HG02973 (cell line): ENCODE data around the gene FRMD6.
"Not testable (repeated sequence)": the region's sequence is repeated elsewhere in the genome, so short reads cannot be mapped to it uniquely, and the experiment has no call there.

ENCODE experiments used
- ATAC-seq: cut with Tn5 transposase; IDR thresholded peaks from one replicate; pipeline ENCODE4 v1.9.1; 2021; ENCODE audit warnings: moderate library complexity; ENCODE audit not compliant: unreplicated experiment

The FRMD6 gene

DNA sequence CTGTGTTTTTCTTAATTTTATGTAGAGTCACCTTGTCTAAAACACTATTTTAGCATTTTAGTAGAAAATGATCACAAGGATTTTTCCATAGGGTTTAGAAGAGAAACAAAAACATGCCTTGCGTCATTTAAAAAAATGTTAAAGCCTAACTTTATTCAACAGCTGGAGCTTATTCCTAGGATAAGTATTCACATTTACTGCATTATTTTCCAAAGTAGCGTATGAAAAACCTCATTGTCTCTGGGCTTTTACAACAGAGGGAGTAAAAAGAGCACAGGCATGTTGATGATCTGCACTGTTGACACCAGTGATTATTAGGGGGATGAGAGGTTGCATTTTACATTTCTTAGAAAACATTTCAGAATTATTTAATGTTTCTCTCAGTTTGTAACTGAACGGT is 66.1 kb downstream of the FRMD6 start:
- no peak for ATAC-seq

DNA sequence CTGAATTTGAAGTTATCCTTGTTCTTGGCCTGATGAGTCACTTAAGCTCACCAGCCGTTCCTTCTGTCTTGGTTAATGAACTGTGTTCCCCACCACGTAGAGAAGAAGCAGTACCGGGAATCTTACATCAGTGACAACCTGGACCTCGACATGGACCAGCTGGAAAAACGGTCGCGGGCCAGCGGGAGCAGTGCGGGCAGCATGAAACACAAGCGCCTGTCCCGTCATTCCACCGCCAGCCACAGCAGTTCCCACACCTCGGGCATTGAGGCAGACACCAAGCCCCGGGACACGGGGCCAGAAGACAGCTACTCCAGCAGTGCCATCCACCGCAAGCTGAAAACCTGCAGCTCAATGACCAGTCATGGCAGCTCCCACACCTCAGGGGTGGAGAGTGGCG is 68.2 kb downstream of the FRMD6 start:
- no peak for ATAC-seq

DNA sequence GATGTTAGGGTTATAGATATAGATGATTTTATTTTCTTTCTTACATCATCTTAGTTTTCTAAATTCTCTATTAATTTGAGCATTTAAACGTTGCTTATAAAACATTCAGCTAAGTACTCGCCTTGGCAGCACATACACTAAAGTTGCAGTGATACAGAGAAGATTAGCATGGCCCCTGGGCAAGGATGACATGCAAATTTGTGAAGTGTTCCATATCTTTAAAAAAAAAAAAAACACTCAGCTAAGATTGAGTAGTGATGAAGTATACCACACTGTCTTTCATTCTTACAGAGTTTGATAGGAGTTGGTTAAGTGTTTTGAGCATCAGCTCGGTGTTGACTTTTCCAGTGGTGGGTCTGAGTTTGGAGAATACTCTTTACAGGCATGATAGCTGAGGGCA is 72.3 kb downstream of the FRMD6 start:
- ATAC-seq = no peak

DNA sequence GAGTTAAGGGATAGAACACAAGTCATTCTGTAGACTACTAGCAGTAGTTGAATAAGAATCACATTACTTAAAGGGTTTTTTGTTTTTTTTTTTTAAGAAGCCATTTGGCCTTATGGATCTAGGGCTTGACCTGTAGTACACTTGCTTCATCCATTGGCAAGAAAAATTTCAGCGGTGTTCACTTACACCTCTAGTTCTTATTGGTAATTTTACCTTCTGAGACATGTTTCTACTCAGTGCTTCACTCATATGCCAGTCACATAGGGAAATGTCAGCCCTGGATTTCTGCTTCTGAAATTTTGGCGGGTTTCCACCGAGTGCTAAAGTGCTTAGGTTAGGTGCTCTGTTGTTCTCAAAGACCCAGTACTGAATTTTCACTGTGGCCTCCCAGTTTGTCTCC is 72.9 kb downstream of the FRMD6 start:
- ATAC-seq = no peak

GRCh38 chr14:51725061-51725460 is 73.4 kb downstream of the FRMD6 start:
- ATAC-seq = no peak

- ATAC-seq = no peak
These were observed 74.6 kb downstream of the FRMD6 start for GRCh38 chr14:51726166-51726899.

DNA sequence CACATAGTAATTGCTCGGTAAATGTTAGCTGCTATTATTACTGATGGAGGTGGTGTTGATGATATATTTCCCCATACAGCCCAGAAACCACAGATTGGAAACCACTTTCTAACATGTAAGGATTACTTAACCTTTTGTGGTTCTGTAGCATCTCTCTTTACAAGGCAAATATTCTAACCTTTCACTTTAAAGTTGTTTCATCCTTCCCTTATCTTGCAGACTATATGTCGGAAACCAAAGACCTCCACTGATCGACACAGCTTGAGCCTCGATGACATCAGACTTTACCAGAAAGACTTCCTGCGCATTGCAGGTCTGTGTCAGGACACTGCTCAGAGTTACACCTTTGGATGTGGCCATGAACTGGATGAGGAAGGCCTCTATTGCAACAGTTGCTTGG is 75.8 kb downstream of the FRMD6 start:
- no peak for ATAC-seq

DNA sequence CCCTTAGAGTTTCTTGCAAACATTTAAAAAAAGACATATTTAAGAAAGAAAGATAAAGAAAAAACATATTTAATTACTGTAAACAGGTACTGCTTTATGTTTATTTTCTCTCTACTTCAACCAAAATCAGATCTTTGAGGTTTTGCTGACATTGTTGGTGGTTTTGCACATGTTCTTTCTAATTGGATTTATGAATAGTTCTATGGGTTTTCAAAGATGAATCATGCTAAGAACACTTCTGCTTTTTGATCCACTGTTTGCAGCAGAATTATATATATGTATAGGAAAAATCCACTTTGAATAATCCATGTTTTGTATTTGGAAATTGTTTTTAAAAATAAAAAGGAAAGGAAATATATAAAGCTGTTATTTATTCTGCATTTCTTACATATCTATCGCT is 78.4 kb downstream of the FRMD6 start:
- ATAC-seq = no peak

- no peak for ATAC-seq
These were observed 79.0 kb downstream of the FRMD6 start for GRCh38 chr14:51730684-51731083.

GRCh38 chr14:51732494-51733112 is 80.9 kb downstream of the FRMD6 start:
- no peak for ATAC-seq

DNA sequence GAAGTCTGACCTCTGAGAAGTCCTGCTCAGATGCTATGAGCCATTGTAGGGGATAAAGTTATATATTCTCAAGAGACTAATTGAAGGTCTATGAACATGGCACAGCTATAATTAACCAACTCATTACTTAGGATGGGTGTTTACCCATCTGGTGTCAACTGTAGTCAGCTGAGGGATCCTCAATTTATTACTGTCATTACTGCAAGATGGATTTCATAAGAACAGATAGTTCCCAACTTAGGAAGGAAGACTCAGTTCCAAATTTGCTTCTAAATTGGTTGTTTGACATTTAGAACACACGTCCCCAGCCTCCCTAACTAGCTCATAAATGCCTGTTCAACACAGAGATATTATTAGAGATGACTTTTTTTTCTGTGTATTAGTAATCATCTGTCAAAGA is 81.4 kb downstream of the FRMD6 start:
- ATAC-seq = no peak

- ATAC-seq = no peak
These were observed 84.1 kb downstream of the FRMD6 start for GRCh38 chr14:51735851-51736250.

- ATAC-seq = no peak
These were observed 87.0 kb downstream of the FRMD6 start for GRCh38 chr14:51738754-51739153.

- no peak for ATAC-seq
These were observed 91.9 kb downstream of the FRMD6 start for GRCh38 chr14:51743588-51744000.

- ATAC-seq = no peak
These were observed 92.8 kb downstream of the FRMD6 start for GRCh38 chr14:51744372-51745130.

GRCh38 chr14:51746823-51747222 is 95.1 kb downstream of the FRMD6 start:
- not testable (repeated sequence) for ATAC-seq

DNA sequence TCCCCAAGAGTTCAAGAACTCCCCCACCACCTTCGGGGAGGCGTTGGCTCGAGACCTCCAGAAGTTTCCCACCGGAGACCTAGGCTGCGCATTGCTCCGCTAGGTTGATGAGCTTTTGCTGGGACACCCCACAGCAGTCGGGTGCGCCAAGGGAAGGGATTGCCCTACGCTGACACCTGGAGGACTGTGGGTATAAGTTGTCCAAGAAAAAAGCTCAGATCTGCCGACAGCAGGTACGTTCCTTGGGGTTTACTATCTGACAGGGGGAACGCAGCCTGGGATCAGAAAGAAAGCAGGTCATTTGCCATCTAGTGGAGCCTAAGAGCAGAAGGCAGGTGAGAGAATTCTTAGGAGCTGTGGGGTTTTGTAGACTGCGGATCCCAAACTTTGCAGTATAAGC is 98.8 kb downstream of the FRMD6 start:
- ATAC-seq = no peak

DNA sequence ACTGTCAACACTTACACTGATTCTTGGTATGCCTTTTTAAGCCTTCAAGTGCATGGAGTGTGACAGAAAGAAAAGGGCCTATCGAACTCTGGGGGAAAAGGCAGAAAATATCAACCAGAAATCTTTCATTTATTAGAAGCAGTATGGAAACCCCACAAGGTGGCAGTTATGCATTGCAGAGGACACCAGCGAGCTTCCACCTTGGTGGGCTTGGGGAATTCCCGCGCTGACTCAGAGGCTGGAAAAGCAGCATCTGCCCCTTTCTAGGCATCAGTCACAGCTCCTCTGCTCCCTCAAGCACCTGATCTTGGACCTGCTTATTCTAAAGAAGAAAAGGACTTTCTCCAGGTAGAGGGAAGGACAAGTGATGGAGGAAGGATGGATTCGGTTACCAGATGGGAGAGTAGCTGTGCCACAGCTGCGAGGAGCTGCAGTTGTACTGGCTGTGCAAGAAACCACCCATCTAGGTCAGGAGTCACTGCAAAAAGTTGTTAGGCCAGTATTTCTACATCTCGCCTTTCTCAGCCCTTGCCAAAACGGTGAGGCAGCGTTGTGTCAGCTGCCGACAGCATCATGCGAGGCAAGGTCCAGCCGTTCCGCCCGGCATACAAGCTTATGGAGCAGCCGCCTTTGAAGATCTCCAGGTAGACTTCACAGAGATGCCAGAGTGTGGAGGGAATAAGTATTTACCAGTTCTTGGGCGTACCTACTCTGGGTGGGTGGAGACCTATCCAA is 100.1 kb downstream of the FRMD6 start:
- ATAC-seq = not testable (repeated sequence)

DNA sequence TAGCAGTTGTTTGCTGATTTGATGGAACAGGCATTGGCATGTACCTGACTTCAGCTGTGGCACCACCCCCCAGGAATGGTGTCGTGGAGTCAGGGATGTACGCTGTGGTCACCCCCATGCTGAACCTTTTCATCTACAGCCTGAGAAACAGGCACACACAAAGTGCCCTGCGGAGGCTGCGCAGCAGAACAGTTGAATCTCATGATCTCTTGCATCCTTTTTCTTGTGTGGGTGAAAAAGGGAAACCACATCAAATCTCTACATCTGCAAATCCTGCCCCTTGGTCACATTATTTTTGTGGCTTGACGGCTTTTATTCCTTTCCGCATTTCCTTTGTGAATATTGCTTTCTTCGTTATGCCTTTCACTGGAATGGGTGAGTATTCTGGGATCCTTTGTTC is 106.0 kb downstream of the FRMD6 start:
- ATAC-seq = not testable (repeated sequence)

DNA sequence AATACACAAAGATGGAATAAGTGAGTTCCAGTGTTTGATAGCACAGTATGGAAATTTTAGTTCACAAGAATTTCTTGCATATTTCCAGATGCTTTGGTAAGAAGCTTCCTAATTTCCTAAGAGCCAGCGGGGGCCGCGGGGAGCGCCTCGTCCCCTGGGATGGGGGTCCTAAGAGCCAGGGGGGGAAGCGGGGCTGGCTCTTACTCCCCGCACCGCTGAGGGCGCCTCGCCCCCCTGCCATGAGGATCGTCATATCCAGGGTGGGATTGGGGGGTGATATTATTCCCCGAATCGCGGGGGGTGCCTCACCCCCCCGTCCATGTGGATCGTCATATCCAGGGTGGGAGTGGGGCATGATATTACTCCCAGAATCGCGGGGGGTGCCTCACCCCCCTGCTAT is 108.2 kb downstream of the FRMD6 start:
- ATAC-seq = no peak

DNA sequence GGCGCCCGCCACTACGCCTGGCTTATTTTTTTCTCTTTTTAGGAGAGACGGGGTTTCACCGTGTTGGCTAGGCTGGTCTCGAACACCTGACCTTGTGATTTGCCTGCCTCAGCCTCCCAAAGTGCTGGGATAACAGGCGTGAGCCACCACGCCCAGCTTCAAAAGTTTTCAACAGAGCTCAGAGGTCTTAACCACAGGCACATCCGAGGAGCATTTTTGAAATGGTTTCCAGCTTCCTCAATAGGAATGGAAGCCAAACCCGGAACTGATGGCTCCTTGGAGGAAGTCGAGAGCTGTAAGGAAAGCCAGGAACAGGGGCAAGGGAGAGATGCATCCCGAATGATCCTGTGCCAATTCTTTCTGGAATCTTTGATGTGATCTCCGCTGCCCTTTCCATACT is 114.0 kb downstream of the FRMD6 start:
- not testable (repeated sequence) for ATAC-seq
